HFFc6 (cell line): ENCODE results near the gene GMPPB. TPM values are rescaled to one million over a fixed set of nuclear protein-coding genes. Genes with fewer than 3 reads are reported as not detected.

ENCODE experiments used
- DNase-seq: peaks from one replicate; pipeline ENCODE4 v3.0.0-alpha.2; 2018
- H3K27ac Mint-ChIP-seq: 2 replicates; pipeline ENCODE4 v1.8.0; 2020; ENCODE audit warnings: mild to moderate bottlenecking, mixed read lengths
- H3K27me3 Mint-ChIP-seq: 2 replicates; pipeline ENCODE4 v1.8.0; 2021; ENCODE audit warnings: mild to moderate bottlenecking, moderate library complexity, mixed read lengths; ENCODE audit not compliant: insufficient read depth
- H3K36me3 Mint-ChIP-seq: 2 replicates; pipeline ENCODE4 v1.8.0; 2021; ENCODE audit warnings: low read depth, mixed read lengths
- H3K4me1 Mint-ChIP-seq: 2 replicates; pipeline ENCODE4 v1.8.0; 2020; ENCODE audit warnings: low read depth, mixed read lengths
- H3K4me3 Mint-ChIP-seq: 2 replicates; pipeline ENCODE4 v1.8.0; 2020; ENCODE audit warnings: mild to moderate bottlenecking, moderate library complexity, mixed read lengths
- H3K9me3 Mint-ChIP-seq: 2 replicates; pipeline ENCODE4 v1.8.0; 2020; ENCODE audit warnings: mild to moderate bottlenecking, mixed read lengths
- total RNA-seq, 6 experiments: library from RNA; stranded (reverse); fragmentation: NEBNext Ultra II Directional; extraction: Animal tissue kit (Norgen Biotek cat#: 25700); gene quantifications; 2 replicates in 1 of 6; 3 replicates in 5 of 6; pipeline ENCODE4 v1.2.3, GENCODE V29; 2021
- TF ChIP-seq, protein P1 (sequence below): fragments of 200-600 bp; sonication (generic); IDR thresholded peaks from 2 replicates; pipeline ENCODE4 v1.5.0; 2021; ENCODE audit warnings: antibody characterized with exemption, mild to moderate bottlenecking

GMPPB gene
- total RNA-seq, 6 experiments from 2014 or later, result 30.5 to 39.4 (median 34.8) TPM

DNA sequence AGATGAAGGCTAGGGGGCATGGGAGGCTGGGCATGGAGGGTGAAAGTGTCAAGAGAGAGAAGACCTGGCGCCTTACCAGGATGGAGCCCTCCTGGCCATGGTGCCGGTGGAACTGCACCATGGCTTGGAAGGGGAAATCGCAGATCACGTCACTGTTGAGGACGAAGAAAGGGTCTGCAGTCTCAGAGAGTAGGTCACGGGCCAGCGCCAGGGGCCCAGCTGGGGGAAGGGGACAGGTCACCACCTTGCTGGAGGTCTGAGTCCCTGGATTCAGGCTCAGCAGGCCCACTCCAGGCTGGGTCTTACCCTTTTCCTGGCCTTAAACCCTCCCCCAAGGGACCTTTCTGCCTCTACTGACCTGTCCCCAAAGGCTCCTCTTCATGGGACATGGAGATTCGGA lies 855 bp downstream of the GMPPB start:
- no peak for DNase-seq
- Mint-ChIP-seq H3K4me3 (peak overlapping the region; percentile 97), H3K27me3 (peaks cover 20% of the 10 kb centered on the region), H3K4me1 (peaks cover 36% of the 10 kb centered on the region), H3K27ac (peak overlapping the region; percentile 98), H3K9me3 (peaks cover 5% of the 10 kb centered on the region; the same call in 1 of the 2 replicates), H3K36me3 (peaks cover 36% of the 10 kb centered on the region)
- TF ChIP-seq, protein P1, sequence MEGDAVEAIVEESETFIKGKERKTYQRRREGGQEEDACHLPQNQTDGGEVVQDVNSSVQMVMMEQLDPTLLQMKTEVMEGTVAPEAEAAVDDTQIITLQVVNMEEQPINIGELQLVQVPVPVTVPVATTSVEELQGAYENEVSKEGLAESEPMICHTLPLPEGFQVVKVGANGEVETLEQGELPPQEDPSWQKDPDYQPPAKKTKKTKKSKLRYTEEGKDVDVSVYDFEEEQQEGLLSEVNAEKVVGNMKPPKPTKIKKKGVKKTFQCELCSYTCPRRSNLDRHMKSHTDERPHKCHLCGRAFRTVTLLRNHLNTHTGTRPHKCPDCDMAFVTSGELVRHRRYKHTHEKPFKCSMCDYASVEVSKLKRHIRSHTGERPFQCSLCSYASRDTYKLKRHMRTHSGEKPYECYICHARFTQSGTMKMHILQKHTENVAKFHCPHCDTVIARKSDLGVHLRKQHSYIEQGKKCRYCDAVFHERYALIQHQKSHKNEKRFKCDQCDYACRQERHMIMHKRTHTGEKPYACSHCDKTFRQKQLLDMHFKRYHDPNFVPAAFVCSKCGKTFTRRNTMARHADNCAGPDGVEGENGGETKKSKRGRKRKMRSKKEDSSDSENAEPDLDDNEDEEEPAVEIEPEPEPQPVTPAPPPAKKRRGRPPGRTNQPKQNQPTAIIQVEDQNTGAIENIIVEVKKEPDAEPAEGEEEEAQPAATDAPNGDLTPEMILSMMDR, result no peak

- peaks cover 25% of the 10 kb centered on the region for H3K27me3 Mint-ChIP-seq
- peak overlapping the region; percentile 98 for H3K27ac Mint-ChIP-seq
Observed at GRCh38 chr3:49721896-49722781, 1.6 kb downstream of the GMPPB start.

DNA sequence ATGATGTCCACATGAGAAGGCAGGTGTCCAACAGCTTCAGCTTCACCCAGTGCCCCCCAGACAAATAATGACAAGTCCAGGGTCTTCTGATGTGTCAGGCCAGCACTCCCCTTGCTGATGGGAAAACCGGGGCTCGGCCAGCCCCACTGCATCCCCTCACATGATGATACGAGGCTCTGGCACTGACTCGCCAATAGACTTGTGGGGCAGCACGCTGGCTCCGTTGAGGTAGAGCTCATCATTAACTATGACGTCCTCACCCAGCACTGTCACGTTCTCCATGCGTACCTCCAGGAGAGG lies 2.2 kb downstream of the GMPPB start:
- peaks cover 36% of the 10 kb centered on the region for H3K4me1 Mint-ChIP-seq
- TF ChIP-seq, protein P1, result no peak
- H3K9me3 Mint-ChIP-seq, result peaks cover 5% of the 10 kb centered on the region; the same call in 1 of the 2 replicates
- H3K27ac Mint-ChIP-seq, result peak overlapping the region; percentile 56; the same call in 1 of the 2 replicates
- DNase-seq, result no peak
- peaks cover 35% of the 10 kb centered on the region for H3K36me3 Mint-ChIP-seq
- peaks cover 25% of the 10 kb centered on the region for H3K27me3 Mint-ChIP-seq
- H3K4me3 Mint-ChIP-seq, result no peak overlapping the region

More at GRCh38 chr3:49721896-49722781, 1.6 kb downstream of the GMPPB start:
- Mint-ChIP-seq H3K9me3 (peaks cover 5% of the 10 kb centered on the region; the same call in 1 of the 2 replicates), H3K36me3 (peaks cover 35% of the 10 kb centered on the region), H3K4me3 (peak overlapping the region; percentile 97), H3K4me1 (peaks cover 36% of the 10 kb centered on the region)
- TF ChIP-seq, protein P1, result no peak
- no peak for DNase-seq

- Mint-ChIP-seq H3K9me3 (peaks cover 5% of the 10 kb centered on the region; the same call in 1 of the 2 replicates), H3K36me3 (peaks cover 35% of the 10 kb centered on the region), H3K27me3 (peaks cover 25% of the 10 kb centered on the region), H3K4me3 (no peak overlapping the region), H3K4me1 (peaks cover 36% of the 10 kb centered on the region), H3K27ac (peak overlapping the region; percentile 56)
- TF ChIP-seq, protein P1, result no peak
- DNase-seq, result no peak
Observed at GRCh38 chr3:49720855-49721595, 2.7 kb downstream of the GMPPB start.

DNA sequence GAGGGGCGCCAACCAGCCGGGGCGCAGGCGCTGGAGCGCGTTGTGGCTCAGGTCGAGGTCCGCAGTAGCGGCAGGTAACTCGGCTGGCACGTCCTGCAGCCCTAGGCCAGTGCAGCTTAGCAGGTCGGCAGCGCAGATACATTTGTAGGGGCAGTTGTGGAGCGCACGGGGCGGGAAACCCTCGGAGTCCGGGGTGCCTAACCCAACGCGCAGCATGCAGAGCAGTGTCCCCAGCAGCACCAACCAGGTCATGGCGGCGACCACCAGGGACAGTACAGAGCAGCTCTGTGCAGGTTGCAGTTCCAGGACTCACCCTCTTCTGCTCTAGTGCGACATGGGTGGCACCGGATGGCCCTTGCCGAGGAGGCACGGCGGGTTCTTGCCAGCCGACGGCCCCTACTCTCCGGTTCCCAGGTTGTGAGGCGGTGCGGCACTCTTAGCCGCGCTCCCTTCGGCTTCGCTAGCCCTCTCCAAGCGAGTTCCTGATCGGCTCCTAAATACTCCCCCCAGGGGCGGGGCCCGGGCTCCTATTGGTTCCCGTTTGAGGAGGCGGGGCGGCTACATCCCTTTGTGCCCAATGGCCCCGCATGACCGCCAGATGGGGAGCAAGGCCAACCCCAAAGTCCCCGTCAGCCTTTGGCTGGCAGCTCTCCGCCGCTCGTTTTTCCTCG lies 4.4 kb downstream of the GMPPB start, which contains the start of gene AMIGO3:
TSS of gene AMIGO3 (minus strand) at position 471 of the 671 bp plus-strand sequence. CDS start at position 252, 219 bp downstream.
- peak within 1 kb of the TSS; percentile 69 for H3K27ac Mint-ChIP-seq
- DNase-seq, result peak; percentile 78
- TF ChIP-seq, protein P1, result peak; percentile 73
- H3K36me3 Mint-ChIP-seq, result peaks cover 35% of the 10 kb centered on the region
- H3K27me3 Mint-ChIP-seq, result peaks cover 25% of the 10 kb centered on the region
- H3K4me3 Mint-ChIP-seq, result peak within 1 kb of the TSS; percentile 74
- peaks cover 5% of the 10 kb centered on the region; the same call in 1 of the 2 replicates for H3K9me3 Mint-ChIP-seq
- peaks cover 30% of the 10 kb centered on the region for H3K4me1 Mint-ChIP-seq
